ENCODE measurements around the gene TLX3.
"Not testable (repeated sequence)": the region's sequence is repeated elsewhere in the genome, so short reads cannot be mapped to it uniquely, and the experiment has no call there.

TLX3 gene

DNA sequence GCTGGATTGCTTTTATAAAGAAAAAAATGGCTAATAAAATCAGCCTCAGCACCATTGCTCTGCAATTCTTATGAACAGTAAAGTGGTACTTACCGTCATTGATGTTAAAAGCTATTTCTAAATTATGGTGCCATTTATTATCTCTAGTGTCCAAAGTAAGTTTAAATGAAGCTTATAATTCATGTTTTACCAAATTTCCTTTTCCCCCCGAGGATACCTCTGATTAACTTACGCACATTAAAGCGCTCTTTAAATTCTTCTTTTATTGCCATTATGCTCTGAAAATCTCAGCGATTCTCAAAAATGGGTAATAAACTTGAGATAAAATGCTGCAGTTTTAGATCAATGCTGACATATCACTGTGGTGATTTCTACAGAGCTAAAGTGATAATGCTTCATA is 13.5 kb downstream of the TLX3 start:
- no peak for DNase-seq (ENCODE audit: extremely low read depth in 1 of 2, low read depth in 1 of 2)

DNA sequence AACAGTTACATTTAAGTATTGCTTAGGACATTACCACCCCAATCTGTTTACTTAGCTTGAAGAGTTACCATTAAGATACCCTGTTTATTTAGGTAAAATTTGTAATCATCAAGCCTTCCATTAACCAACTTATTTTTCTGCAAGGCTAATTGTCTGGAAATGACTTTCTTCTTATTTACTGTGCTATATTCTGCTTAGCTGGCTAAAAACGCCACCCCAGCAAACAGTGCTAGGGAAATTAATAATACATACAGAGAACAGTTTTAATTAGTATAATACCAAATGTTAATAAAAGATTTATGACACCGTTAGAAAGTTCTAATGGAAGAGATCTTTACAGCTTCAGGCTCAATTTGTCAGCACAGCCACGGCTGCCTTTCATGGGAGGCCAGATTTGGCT is 14.0 kb downstream of the TLX3 start:
- no peak for DNase-seq (ENCODE audit: extremely low read depth in 1 of 2, low read depth in 1 of 2)

DNA sequence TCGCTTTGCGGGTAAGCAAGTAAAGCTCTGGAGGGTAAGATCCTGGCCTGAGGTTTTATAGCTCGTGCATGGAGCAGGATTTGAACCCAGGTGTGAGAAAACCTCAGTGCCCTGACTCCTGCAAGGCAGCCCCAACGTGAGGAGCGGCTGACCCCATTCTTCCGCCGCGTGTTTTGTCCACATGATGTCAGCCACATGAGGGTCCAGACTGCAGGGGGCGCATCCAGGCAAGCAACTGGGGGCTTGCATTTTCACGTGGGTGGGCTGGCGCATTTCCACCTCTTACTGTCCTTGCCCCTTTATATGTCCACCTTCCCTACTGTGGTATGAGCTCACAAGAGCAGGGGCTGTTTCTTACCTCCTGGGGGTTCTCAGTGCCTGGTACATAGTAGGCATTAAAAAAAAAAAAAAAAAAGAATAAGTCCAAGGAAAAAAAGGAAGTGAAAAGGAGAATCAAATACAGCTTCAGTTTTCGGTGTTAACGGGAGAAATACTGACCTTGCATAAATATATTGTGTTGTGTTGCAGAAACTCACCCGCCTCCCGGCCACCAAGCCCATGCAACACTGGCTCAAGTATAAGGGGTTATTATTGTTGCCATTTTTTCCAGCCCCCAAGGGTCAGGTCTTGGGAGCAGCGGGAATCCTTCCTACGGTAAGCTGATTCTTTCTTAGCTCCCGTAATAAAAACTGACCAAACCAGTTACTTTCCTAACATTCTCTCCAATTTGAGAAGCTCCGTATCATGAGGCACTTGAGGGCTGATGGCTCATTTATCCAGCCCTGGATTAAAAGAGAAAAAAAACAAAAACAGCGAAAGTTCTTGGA is 15.0 kb downstream of the TLX3 start:
- no peak for DNase-seq (ENCODE audit: extremely low read depth in 1 of 2, low read depth in 1 of 2)

DNA sequence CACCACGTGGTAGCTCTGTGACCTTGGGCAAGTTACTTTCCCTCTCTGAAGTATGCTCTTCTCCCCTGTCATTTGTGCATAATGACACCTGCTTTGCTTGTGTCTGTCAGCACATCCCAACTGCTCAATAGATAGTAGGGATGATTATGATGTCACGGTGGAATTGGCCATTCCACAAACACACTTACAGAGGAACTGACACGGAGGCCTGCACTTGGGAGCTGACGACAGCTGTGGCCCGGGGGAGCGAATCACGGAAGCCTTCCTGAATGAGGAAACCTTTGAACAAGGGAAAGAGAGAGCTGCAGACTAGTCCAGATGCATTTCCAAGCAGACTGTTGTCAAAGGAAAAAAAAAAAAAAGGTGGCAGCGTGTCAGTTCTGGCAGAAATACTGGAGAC is 21.0 kb downstream of the TLX3 start:
- DNase-seq (ENCODE audit: extremely low read depth in 1 of 2, low read depth in 1 of 2): no peak

DNA sequence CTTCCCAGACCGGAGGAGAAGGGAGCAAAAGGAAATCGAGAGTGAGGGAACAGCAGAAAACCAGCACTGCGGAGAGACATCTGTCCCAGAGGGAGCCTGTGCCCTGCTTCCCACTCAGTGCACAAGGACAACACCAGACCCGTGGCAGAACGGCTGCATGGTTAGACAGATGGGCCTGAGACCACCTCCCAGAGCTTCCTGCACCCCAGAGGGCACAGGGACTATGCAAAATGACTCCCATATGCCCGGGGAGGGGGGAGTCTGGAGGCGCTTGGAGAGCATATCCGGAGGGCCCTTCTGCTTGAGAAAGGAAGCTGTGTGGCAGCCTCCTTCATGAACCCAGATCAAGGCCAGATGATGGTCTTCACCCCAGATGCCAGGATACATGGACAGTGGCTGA is 26.6 kb downstream of the TLX3 start:
- DNase-seq (ENCODE audit: extremely low read depth in 1 of 2, low read depth in 1 of 2): no peak

DNA sequence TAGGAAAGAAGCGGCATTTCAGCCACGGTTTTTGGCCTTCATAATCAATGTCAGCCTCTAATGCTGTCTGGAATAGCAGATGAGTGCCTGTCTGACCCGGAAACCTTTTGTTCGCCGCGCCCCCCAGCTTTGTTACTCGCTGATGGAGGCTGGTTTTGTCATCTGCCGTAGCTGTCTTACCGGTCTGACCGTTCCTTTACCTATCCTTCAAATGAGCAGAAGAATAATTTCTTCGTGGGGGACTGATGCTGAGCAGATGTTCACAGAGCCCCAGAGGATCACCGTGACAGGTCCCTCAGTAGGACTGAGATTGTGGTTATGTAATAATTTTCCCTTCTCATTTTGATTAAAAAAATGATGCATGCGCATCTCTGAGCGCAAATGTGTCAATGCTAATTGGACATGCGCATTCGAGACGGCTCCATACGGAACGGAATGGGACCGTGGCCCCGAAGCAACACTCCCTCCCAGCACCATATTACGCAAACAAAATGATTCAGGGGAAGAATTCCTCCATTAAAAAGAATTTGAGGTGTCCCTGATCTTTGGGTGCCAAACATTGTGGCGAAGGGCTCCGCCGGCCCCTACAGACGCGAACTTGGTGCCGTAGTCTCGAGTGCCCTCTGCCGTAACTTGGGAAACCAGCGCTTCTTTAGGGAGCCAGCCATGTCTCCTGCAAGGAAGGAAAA is 27.6 kb downstream of the TLX3 start:
- no peak for DNase-seq (ENCODE audit: extremely low read depth in 1 of 2, low read depth in 1 of 2)

DNA sequence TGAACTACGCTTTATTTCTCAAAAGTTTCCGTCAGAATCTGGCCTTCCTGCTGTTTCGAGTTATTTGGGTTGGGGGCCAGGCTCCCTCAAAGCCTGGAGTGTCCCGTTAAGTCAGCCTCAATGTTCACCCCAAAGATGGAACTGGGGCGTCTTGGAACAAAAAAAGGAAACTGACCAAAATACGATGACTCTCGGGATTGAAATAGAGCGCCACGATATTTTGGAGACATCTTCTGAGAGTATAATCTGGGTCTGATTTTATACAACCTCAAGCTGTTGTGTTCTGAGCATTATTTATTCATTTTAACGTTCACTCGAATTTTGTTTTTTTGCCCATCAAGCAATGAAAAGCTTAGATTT is 28.1 kb downstream of the TLX3 start:
- no peak for DNase-seq (ENCODE audit: extremely low read depth in 1 of 2, low read depth in 1 of 2)

DNA sequence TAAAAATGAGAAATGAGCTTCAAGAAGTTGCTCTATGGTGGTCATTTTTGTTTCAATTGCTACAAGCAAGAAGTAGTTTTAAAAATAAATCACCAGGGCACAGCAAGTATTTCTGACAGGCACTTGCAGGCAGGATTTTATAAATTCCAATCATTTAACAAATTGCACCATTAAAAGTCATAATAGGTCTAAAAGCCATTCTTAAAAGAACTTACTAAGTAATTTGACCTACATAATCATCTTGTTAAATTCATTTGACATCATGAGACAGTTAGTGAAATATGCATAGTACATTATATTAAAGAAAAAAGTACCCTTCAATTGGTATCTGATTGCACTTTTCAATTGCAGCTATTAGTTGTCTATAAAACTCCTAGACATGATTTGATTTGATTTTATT is 31.0 kb downstream of the TLX3 start:
- DNase-seq (ENCODE audit: extremely low read depth in 1 of 2, low read depth in 1 of 2): no peak

DNA sequence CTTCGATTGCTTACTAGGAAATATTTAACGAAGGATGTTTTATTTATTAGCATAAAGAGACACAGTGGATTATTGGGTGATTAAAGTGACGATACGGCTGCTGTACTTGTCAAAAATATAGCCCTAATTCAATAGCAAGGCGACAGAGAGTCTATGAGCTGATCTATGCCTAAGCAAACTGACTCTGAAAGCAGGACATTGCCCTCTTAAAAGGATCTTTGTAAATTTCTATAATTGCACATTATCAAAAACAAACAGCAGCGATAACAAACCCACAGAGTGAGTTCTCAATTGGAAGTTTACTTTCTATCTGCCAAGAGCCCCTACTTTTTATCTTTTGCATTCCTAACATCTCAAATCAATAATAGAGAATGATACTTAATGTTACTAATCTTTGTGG is 31.4 kb downstream of the TLX3 start:
- DNase-seq (ENCODE audit: extremely low read depth in 1 of 2, low read depth in 1 of 2): no peak

DNA sequence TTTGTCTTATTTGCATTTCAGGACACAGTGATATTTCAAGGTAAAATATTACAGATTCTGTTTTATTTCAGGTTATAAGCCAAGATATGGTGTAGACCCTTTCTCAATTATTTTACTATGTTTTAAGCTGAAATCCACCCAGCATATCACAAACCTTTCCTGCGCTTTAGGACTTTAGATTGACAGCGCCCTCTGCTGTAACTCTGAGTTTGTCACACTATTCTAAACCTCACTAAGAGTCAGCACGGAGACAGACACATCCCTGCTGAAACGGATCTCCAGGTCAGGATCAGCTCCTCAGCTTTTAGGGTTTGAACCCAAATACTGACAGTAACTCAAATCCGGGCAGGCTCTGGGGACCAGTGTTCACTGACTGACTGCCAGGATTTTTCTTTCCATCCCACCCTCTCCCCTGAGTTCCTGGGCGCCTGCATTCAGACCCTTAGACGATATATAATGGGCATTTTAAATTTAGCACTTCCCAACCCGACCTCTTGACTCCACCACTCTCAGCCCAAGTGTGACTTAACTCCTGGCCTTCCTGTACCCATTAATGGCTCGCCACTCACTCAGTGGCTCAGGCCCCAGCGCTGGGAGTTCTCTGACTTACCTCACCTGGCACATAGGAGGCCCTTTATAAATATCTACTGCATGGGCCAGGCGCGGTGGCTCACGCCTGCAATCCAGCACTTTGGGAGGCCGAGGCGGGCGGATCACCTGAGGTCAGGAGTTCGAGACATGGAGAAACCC is 33.5 kb downstream of the TLX3 start:
- peak in 1 of 2 donors; percentile 6 for DNase-seq (ENCODE audit: extremely low read depth in 1 of 2, low read depth in 1 of 2)

DNA sequence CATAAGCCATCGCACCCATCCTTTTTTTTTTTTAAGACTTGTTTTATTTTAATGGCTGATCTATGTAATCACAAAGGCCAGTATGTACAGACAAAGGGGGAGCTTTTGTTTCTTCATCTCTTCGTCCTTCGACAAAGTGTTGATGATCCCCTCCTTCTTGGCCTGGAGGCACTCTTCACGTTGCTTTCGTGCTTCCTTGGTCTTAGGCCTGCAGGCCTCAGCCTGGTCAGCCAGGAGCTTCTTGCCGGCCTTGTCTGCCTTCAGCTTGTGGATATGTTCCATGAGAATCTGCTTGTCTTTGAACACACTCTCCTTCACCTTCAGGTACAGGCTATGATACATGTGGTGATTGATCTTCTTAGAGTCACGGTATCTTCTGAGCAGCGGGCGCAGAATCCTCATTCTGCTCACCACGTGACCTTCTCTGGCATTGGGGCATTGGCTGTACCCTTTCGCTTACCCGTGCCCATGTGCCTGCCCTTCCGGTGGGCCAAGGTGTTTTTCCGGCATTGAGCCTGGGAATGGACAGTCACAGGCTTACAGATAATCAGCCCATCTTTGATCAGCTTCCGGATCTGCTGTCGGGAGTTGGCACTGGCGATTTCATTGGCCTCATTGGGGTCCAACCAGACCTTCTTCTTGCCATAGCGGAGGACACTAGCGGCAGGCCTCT is 36.0 kb downstream of the TLX3 start:
- no peak for DNase-seq (ENCODE audit: extremely low read depth in 1 of 2, low read depth in 1 of 2)

DNA sequence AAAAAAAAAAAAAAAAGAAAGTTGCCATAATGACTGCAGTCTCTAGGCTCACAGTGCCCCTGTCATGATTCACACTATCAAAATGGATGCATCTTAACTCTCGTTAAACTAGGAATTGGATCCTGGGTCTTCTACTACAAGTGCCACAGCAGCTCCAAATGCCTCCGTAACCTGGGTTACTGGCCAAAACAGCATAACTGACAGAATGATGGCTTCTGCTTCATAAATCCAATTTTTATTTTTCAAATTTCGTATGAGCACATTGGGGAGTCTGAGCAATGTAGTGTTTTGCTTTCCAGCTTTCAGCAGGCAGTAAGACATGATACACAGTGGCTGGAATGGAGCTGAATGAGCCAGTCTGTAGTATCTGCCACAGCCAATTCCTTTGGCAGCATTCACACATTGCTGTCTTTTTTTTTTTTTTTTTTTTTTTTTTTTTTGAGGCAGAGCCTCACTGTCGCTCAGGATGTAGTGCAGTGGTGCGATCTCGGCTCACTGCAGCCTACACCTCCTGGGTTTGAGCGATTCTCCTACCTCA is 42.6 kb downstream of the TLX3 start:
- DNase-seq (ENCODE audit: extremely low read depth in 1 of 2, low read depth in 1 of 2): no peak

DNA sequence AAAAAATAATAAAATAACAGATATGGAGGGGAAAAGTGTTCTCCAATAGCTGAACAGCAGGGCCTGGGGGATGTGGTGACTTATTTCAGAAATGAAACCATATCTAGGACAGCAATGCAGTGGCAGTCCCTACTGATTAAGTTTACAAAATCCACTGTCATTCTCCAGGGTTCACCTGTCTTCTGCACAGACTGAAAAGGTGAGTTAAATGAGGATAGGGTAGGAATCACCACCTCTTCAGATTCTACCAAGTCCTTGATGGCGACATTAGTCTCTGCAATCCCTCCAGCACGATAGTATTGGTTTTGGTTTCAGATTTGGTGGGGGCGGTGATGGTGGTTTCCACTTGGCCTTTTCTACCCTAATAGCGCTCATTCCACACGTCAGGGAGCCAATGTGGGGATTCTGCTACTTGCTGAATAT is 46.3 kb downstream of the TLX3 start:
- peak; percentile 10 to 13 for DNase-seq (ENCODE audit: extremely low read depth in 1 of 2, low read depth in 1 of 2)

DNA sequence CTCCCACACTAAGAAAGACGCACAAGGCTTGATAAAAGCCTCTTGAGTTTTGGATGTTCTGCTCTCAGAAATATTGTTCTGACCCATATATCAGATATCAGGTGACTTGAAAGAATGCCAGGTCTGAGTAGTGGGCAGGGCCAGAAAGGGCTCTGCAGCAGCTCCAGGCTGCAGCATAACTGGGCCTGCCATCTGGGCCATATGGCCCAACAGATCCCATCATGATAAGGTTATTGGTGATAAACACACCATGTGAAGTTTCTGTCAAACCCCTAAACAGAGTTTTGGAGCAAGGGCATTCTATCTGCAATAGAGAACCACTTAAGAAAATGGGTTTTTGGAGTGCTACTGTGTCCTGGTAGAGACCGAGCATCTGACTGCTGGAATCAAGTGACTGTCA is 48.8 kb downstream of the TLX3 start:
- DNase-seq (ENCODE audit: extremely low read depth in 1 of 2, low read depth in 1 of 2): no peak

DNA sequence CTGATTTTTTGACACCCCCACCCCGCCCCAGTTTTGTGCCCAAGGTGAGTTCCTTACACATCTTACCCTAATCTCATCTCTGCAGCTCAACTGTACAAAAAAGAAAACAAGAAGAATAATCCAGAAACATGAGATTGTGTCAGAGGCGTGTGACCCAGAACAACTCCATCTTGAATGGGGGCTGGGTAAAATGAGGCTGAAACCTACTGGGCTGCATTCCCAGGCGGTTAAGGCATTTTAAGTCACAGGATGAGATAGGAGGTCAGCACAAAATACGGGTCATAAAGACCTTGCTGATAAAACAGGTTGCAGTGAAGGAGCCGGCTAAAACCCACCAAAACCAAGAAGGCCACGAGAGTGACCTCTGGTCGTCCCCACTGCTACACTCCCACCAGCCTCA is 52.1 kb downstream of the TLX3 start:
- DNase-seq (ENCODE audit: extremely low read depth in 1 of 2, low read depth in 1 of 2): not testable (repeated sequence)
